Measurements from ENCODE around the gene SLC10A6. TPM values are rescaled to one million over a fixed set of nuclear protein-coding genes. Genes with fewer than 3 reads are reported as not detected.

The SLC10A6 gene
- total RNA-seq, 1 experiment from 2014 or later, result not detected

GRCh38 chr4:86872135-86872534 is 23.0 kb upstream of the SLC10A6 start:
- no peak for DNase-seq
- H3K4me3 ChIP-seq (ENCODE audit: insufficient read depth, low read depth, low read length), result no peak overlapping the region
- no peaks in the 10 kb centered on the region for H3K36me3 ChIP-seq (replicated peaks; ENCODE audit: control insufficient read depth, insufficient read depth, low read length)
- H3K27me3 ChIP-seq (ENCODE audit: control insufficient read depth, insufficient read depth, low read length), result no peaks in the 10 kb centered on the region

GRCh38 chr4:86870442-86871069 is 21.4 kb upstream of the SLC10A6 start:
- no peaks in the 10 kb centered on the region for H3K36me3 ChIP-seq (replicated peaks; ENCODE audit: control insufficient read depth, insufficient read depth, low read length)
- no peak for DNase-seq
- H3K4me3 ChIP-seq (ENCODE audit: insufficient read depth, low read depth, low read length), result no peak overlapping the region
- no peaks in the 10 kb centered on the region for H3K27me3 ChIP-seq (ENCODE audit: control insufficient read depth, insufficient read depth, low read length)

- Histone ChIP-seq H3K27me3 (ENCODE audit: control insufficient read depth, insufficient read depth, low read length) (peaks cover 1% of the 10 kb centered on the region), H3K4me3 (ENCODE audit: insufficient read depth, low read depth, low read length) (no peak overlapping the region), H3K36me3 (replicated peaks; ENCODE audit: control insufficient read depth, insufficient read depth, low read length) (no peaks in the 10 kb centered on the region)
- no peak for DNase-seq
These were observed 8.3 kb upstream of the SLC10A6 start for GRCh38 chr4:86857341-86858052.

GRCh38 chr4:86856896-86857295 is 7.7 kb upstream of the SLC10A6 start:
- no peak for DNase-seq
- H3K4me3 ChIP-seq (ENCODE audit: insufficient read depth, low read depth, low read length), result no peak overlapping the region
- H3K36me3 ChIP-seq (replicated peaks; ENCODE audit: control insufficient read depth, insufficient read depth, low read length), result no peaks in the 10 kb centered on the region
- H3K27me3 ChIP-seq (ENCODE audit: control insufficient read depth, insufficient read depth, low read length), result peaks cover 1% of the 10 kb centered on the region

- no peak overlapping the region for H3K4me3 ChIP-seq (ENCODE audit: insufficient read depth, low read depth, low read length)
- peaks cover 1% of the 10 kb centered on the region for H3K27me3 ChIP-seq (ENCODE audit: control insufficient read depth, insufficient read depth, low read length)
- DNase-seq, result no peak
- no peaks in the 10 kb centered on the region for H3K36me3 ChIP-seq (replicated peaks; ENCODE audit: control insufficient read depth, insufficient read depth, low read length)
These were observed 6.4 kb upstream of the SLC10A6 start for GRCh38 chr4:86855572-86855971.

DNA sequence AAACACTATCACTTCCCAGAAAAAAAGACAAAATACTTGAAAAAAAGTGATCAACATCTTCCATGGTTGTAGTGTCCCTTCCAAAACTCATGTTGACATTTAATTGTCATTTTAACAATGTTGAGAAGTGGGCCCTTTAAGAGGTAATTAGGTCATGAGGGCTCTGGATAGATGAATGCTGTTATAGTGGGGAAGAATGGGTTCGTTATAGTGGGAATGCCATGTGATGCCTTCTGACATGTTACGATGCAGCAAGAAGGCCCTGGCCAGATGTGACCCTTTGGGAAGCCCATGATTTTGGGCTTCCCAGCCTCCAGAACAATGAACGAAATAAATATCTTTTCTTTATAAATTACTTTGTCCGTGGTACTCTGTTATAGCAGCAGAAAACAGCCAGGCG is 4.0 kb upstream of the SLC10A6 start:
- Histone ChIP-seq H3K36me3 (replicated peaks; ENCODE audit: control insufficient read depth, insufficient read depth, low read length) (no peaks in the 10 kb centered on the region), H3K27me3 (ENCODE audit: control insufficient read depth, insufficient read depth, low read length) (no peaks in the 10 kb centered on the region; the same call in 1 of the 2 replicates), H3K4me3 (ENCODE audit: insufficient read depth, low read depth, low read length) (no peak overlapping the region)
- no peak for DNase-seq

GRCh38 chr4:86848136-86848535 is 1.0 kb downstream of the SLC10A6 start:
- no peak for DNase-seq
- Histone ChIP-seq H3K36me3 (replicated peaks; ENCODE audit: control insufficient read depth, insufficient read depth, low read length) (no peaks in the 10 kb centered on the region), H3K4me3 (ENCODE audit: insufficient read depth, low read depth, low read length) (no peak overlapping the region), H3K27me3 (ENCODE audit: control insufficient read depth, insufficient read depth, low read length) (no peaks in the 10 kb centered on the region)

DNA sequence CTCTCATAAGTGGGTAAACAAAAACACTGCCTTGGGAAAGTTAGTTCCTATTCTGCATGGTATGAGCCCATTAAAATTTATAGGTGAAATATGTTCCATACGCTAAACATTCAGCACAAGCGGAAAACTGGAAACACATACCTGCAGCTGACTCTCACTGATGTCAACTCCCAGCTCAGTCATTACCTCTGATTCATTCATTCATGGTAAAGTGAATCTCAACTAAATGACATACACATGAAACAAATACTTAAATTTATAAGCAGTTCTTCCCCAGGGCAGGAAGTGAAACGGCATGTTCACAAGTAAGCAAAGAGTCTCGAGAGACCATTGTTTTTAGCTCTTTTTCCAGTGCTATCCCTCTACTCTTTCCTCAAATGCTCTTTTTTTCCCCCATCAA is 1.6 kb downstream of the SLC10A6 start:
- DNase-seq, result no peak
- no peaks in the 10 kb centered on the region for H3K27me3 ChIP-seq (ENCODE audit: control insufficient read depth, insufficient read depth, low read length)
- no peaks in the 10 kb centered on the region for H3K36me3 ChIP-seq (replicated peaks; ENCODE audit: control insufficient read depth, insufficient read depth, low read length)
- no peak overlapping the region for H3K4me3 ChIP-seq (ENCODE audit: insufficient read depth, low read depth, low read length)

DNA sequence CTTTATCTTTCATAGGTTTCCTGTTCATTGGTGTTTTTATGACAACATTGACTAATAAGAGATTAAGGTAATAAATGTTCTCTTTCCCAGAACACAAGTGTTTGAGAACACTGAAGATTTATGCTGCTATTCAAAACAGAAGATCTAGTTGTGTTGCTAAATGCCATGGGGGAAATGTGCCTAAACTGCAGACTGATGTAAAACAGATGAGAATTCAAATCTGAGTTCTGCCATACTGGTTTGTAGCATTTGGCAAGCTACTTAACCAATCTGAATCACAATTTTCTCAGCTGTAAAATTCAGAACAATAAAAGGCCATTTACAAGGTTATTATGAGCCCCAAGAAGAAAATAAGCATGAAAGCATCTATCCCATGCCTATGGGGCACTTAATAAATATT is 2.3 kb downstream of the SLC10A6 start:
- no peak for DNase-seq
- Histone ChIP-seq H3K4me3 (ENCODE audit: insufficient read depth, low read depth, low read length) (no peak overlapping the region), H3K36me3 (replicated peaks; ENCODE audit: control insufficient read depth, insufficient read depth, low read length) (no peaks in the 10 kb centered on the region), H3K27me3 (ENCODE audit: control insufficient read depth, insufficient read depth, low read length) (no peaks in the 10 kb centered on the region)

- Histone ChIP-seq H3K4me3 (ENCODE audit: insufficient read depth, low read depth, low read length) (no peak overlapping the region), H3K27me3 (ENCODE audit: control insufficient read depth, insufficient read depth, low read length) (no peaks in the 10 kb centered on the region), H3K36me3 (replicated peaks; ENCODE audit: control insufficient read depth, insufficient read depth, low read length) (no peaks in the 10 kb centered on the region)
- DNase-seq, result no peak
These were observed 3.6 kb downstream of the SLC10A6 start for GRCh38 chr4:86845593-86845992.

DNA sequence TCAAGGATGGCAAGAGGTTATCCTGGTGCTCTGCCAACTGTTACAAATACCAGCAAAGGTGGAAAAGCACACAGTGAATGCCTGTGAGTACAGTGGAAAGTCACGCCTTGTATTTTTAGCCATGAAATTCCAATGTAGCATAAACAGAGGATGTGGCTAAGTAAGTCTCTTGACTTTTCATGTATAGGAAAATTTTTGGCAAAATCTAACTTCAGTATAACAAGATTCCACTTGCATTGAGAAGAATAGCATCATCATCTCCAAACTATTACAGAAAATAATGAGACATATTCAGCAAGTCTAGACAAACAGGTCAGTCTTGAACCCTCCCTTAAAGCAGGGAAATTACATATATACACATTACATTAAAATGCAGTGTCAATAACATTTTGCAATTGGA is 7.9 kb downstream of the SLC10A6 start:
- DNase-seq, result no peak
- H3K36me3 ChIP-seq (replicated peaks; ENCODE audit: control insufficient read depth, insufficient read depth, low read length), result no peaks in the 10 kb centered on the region
- no peaks in the 10 kb centered on the region for H3K27me3 ChIP-seq (ENCODE audit: control insufficient read depth, insufficient read depth, low read length)
- H3K4me3 ChIP-seq (ENCODE audit: insufficient read depth, low read depth, low read length), result no peak overlapping the region

DNA sequence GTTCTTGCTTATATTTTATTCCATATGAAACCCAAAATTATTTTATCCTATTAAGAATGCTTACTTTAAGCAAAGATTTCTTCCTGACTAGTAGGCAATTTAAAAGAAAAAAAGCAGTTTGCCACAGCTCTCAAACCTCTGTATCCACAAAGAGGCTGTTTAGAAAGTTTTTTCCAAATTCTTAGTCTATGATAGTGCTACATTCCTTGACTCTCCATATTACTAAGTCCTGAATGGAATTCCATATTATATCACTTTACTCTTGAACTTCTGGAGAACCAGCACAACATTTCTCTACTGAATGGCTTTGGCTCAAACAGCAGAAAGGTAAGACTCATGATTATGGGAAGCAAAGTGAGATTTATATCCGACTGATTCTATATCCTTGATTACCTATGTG is 8.3 kb downstream of the SLC10A6 start:
- no peaks in the 10 kb centered on the region for H3K27me3 ChIP-seq (ENCODE audit: control insufficient read depth, insufficient read depth, low read length)
- DNase-seq, result no peak
- no peak overlapping the region for H3K4me3 ChIP-seq (ENCODE audit: insufficient read depth, low read depth, low read length)
- no peaks in the 10 kb centered on the region for H3K36me3 ChIP-seq (replicated peaks; ENCODE audit: control insufficient read depth, insufficient read depth, low read length)

DNA sequence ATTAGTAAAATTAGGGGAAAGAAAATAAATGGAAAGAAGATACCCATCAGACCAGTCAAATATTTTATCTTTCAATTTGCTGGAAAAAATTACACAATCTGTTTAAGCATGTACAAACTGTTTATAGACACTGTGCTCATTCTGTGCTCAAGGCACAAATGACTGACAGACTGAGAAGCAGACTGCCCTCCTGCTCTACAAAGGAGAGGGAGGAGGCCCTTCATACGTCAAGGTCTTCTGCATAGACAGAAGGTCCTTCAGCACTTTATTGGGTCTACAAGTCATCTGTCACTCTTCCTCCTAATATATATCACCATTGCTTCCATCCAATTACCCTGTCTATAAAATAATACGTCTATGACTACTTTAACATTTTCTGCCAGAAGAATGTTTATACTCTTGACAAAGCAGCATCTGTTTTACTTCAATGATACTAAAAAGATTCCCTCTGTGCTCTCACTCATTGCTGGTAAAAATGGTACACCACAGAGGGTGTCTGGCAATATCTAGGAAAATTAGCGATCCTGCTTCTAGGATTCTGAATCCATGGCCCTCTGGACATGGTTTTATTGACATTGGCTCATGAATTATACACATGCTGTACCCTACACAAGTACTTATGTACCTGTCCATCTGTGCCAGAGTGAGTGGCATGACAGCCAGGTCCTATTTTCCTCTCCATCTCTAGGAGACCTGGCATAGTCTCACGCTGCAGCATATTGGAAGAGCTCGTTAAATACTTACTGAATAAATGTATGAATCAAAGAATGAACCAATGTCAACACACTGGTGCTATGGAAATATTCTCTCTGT is 11.3 kb downstream of the SLC10A6 start:
- Histone ChIP-seq H3K27me3 (ENCODE audit: control insufficient read depth, insufficient read depth, low read length) (no peaks in the 10 kb centered on the region), H3K4me3 (ENCODE audit: insufficient read depth, low read depth, low read length) (no peak overlapping the region), H3K36me3 (replicated peaks; ENCODE audit: control insufficient read depth, insufficient read depth, low read length) (no peaks in the 10 kb centered on the region)
- no peak for DNase-seq

DNA sequence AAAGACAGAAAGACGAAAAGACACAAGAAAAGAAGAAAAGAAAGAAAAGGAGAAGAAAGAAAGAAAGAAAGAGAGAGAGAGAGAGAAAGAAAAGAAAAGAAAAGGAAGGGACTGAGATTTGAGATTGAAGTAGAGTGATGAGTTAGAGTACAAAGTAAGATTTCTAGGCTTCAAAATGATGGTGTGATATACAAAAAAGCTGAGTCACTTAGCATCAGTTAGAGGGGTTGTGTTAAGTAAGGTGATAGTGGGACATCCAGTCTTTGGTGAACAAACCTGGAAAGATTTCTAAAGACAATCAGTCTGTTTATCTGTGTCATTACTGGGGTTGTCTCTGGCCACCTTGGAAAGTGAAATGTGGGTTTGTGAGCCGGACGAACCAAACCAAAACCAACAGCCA is 13.5 kb downstream of the SLC10A6 start:
- DNase-seq, result no peak
- H3K36me3 ChIP-seq (replicated peaks; ENCODE audit: control insufficient read depth, insufficient read depth, low read length), result no peaks in the 10 kb centered on the region
- no peak overlapping the region for H3K4me3 ChIP-seq (ENCODE audit: insufficient read depth, low read depth, low read length)

DNA sequence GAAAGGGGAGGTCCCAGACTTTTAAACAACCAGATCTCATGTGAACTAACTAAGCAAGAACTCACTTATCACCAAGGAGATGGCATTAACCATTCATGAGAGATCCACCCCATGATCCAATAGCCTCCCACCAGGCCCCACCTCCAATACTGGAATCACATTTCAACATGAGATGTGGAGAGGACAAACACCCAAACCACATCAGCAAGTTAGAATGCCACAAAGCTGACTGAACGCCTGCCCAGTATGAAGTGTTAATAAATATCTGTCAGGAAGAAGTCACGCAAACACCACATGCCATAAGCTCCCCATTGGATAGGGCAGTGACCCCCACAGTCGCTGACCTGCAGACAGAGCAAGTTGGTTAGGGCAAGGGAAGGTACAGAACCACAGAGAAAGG is 14.3 kb downstream of the SLC10A6 start:
- H3K36me3 ChIP-seq (replicated peaks; ENCODE audit: control insufficient read depth, insufficient read depth, low read length), result no peaks in the 10 kb centered on the region
- H3K4me3 ChIP-seq (ENCODE audit: insufficient read depth, low read depth, low read length), result no peak overlapping the region
- DNase-seq, result no peak
- no peaks in the 10 kb centered on the region for H3K27me3 ChIP-seq (ENCODE audit: control insufficient read depth, insufficient read depth, low read length)

More for the DNA sequence above, 13.5 kb downstream of the SLC10A6 start:
- no peaks in the 10 kb centered on the region for H3K27me3 ChIP-seq (ENCODE audit: control insufficient read depth, insufficient read depth, low read length)
